Measurements from ENCODE around the gene DIS3. TPM values are rescaled to one million over a fixed set of nuclear protein-coding genes. Genes with fewer than 3 reads are reported as not detected.

Gene DIS3, protein sequence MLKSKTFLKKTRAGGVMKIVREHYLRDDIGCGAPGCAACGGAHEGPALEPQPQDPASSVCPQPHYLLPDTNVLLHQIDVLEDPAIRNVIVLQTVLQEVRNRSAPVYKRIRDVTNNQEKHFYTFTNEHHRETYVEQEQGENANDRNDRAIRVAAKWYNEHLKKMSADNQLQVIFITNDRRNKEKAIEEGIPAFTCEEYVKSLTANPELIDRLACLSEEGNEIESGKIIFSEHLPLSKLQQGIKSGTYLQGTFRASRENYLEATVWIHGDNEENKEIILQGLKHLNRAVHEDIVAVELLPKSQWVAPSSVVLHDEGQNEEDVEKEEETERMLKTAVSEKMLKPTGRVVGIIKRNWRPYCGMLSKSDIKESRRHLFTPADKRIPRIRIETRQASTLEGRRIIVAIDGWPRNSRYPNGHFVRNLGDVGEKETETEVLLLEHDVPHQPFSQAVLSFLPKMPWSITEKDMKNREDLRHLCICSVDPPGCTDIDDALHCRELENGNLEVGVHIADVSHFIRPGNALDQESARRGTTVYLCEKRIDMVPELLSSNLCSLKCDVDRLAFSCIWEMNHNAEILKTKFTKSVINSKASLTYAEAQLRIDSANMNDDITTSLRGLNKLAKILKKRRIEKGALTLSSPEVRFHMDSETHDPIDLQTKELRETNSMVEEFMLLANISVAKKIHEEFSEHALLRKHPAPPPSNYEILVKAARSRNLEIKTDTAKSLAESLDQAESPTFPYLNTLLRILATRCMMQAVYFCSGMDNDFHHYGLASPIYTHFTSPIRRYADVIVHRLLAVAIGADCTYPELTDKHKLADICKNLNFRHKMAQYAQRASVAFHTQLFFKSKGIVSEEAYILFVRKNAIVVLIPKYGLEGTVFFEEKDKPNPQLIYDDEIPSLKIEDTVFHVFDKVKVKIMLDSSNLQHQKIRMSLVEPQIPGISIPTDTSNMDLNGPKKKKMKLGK
- total RNA-seq, result 45.6 TPM

GRCh38 chr13:72781451-72782439 is at the start of gene DIS3, which contains the start of gene PIBF1:
Gene DIS3 (minus strand): TSS chr13:72781900. CDS start chr13:72781832, 68 bp downstream.
Gene PIBF1 (plus strand): TSS chr13:72782133. CDS start chr13:72783470, 1,337 bp downstream.

DNA sequence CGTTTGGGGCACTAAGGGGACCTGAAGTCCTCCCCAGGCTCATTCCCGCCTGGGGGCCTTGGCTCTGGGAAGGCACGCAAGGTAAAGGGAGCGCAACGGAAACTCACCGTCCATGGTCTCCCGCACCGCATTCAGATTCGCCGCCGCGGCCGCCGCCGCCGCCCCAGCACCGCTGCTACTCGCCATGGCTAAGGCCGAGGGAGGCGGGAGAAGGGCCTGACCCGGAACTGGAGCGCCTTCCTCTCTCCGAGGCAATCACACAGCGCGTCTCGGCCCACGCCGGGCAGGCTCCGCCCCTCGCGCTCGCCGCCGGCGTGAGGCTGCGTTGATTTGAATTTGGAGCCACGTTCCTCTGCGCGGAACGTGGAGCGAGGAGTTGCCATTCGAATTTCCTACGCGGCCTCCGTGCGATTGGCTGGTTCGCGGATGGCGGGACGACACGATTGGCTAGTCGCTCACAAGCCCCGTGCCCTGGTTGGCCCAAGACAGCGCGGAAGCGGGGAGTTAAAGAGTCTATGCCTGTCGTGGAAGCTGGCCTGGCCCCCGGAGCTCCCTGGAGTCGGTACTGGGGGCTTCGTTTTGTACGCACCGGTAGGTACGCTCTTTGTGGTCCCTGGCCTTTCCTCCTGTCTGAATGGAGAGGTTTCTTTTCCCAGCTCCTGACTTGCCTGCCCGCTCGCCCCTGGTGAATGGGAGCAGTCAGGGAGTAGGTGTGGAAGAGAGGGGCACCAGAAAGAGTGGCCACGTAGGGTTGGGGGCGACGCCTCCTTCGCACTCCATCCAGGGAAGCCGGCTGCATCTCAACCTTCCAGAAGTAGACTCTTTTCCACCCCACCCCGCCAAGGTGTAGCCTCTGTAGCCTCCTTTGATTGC is 54.0 kb downstream of the DIS3 start, which contains the start of the genes BORA and MZT1:
Gene BORA, plus strand, starts transcription at position 507 of the 873 bp plus-strand sequence. CDS start 1,018 bp downstream, outside the sequence.
Gene MZT1, minus strand, starts transcription at position 213 of the 873 bp plus-strand sequence. Its CDS starts 27 bp downstream, at position 186.

Other genes starting within 250 kb of the DIS3 start
- 16.2 TPM for gene MZT1, start 54.3 kb downstream of the DIS3 start, total RNA-seq
- gene BORA, start 54.0 kb downstream of the DIS3 start, total RNA-seq, result 4.4 TPM
- 77.0 TPM for gene PIBF1, start 233 bp upstream of the DIS3 start, total RNA-seq